Measurements from ENCODE around the gene RAP1GAP2.
"Not testable (repeated sequence)": the region's sequence is repeated elsewhere in the genome, so short reads cannot be mapped to it uniquely, and the experiment has no call there.

Gene RAP1GAP2

GRCh38 chr17:2780931-2781454, 15.2 kb upstream of the RAP1GAP2 start:
- H3K27ac ChIP-seq = no peak overlapping the region
- no peak for TF ChIP-seq ZFX (IDR thresholded peaks at IDR 0.05)
- TF ChIP-seq CTCF (conservative IDR thresholded peaks at IDR 0.05) = no peak

GRCh38 chr17:2781598-2781997, 14.6 kb upstream of the RAP1GAP2 start:
- H3K27ac ChIP-seq = not testable (repeated sequence)

- TF ChIP-seq CTCF (conservative IDR thresholded peaks at IDR 0.05) (no peak), ZFX (IDR thresholded peaks at IDR 0.05) (no peak)
- no peak overlapping the region for H3K27ac ChIP-seq
Observed at GRCh38 chr17:2782055-2782454, 14.2 kb upstream of the RAP1GAP2 start.

GRCh38 chr17:2783310-2784030, 12.8 kb upstream of the RAP1GAP2 start:
- H3K27ac ChIP-seq = no peak overlapping the region
- TF ChIP-seq ZFX (IDR thresholded peaks at IDR 0.05) (no peak), CTCF (conservative IDR thresholded peaks at IDR 0.05) (no peak)

GRCh38 chr17:2784864-2785263, 11.4 kb upstream of the RAP1GAP2 start:
- TF ChIP-seq CTCF (conservative IDR thresholded peaks at IDR 0.05) = no peak

GRCh38 chr17:2785376-2785775, 10.9 kb upstream of the RAP1GAP2 start:
- not testable (repeated sequence) for H3K27ac ChIP-seq

More at GRCh38 chr17:2784864-2785263, 11.4 kb upstream of the RAP1GAP2 start:
- H3K27ac ChIP-seq = no peak overlapping the region

GRCh38 chr17:2786176-2786881, 9.9 kb upstream of the RAP1GAP2 start:
- TF ChIP-seq CTCF (conservative IDR thresholded peaks at IDR 0.05) = peak; percentile 96
- no peak for TF ChIP-seq ZFX (IDR thresholded peaks at IDR 0.05)
- no peak overlapping the region for H3K27ac ChIP-seq

- TF ChIP-seq CTCF (conservative IDR thresholded peaks at IDR 0.05) (no peak), ZFX (IDR thresholded peaks at IDR 0.05) (no peak)
- no peak overlapping the region for H3K27ac ChIP-seq
Observed at GRCh38 chr17:2789700-2790099, 6.5 kb upstream of the RAP1GAP2 start.

All from C4-2B (cell line).